Mucosa of stomach (tissue), 1 donor: ENCODE results near the gene TBL1XR1.
"Not testable (repeated sequence)": the region's sequence is repeated elsewhere in the genome, so short reads cannot be mapped to it uniquely, and the experiment has no call there.

Source experiments
- H3K27me3 ChIP-seq: one replicate; pipeline ENCODE4 v1.7.0; 2013; ENCODE audit warnings: mild to moderate bottlenecking, low read length; ENCODE audit not compliant: control insufficient read depth, insufficient read depth
- H3K36me3 ChIP-seq: one replicate; pipeline ENCODE4 v1.7.0; 2013; ENCODE audit warnings: low read length; ENCODE audit not compliant: control insufficient read depth, insufficient read depth
- H3K4me1 ChIP-seq: one replicate; pipeline ENCODE4 v1.7.0; 2013; ENCODE audit warnings: mild to moderate bottlenecking, low read length; ENCODE audit not compliant: control insufficient read depth, insufficient read depth
- H3K4me3 ChIP-seq: one replicate; pipeline ENCODE4 v1.7.0; 2013; ENCODE audit warnings: low read length
- H3K9ac ChIP-seq: one replicate; pipeline ENCODE4 v1.7.0; 2013; ENCODE audit warnings: mild to moderate bottlenecking, low read length, moderate library complexity
- H3K9me3 ChIP-seq: one replicate; pipeline ENCODE4 v1.7.0; 2013; ENCODE audit warnings: mild to moderate bottlenecking, low read length, moderate library complexity; ENCODE audit not compliant: control insufficient read depth
- donor health status: Pancreatic carcinoma.

The TBL1XR1 gene

GRCh38 chr3:177190756-177191681, 6.3 kb downstream of the TBL1XR1 start:
- H3K4me3 ChIP-seq = no peak overlapping the region

GRCh38 chr3:177190184-177190583, 7.1 kb downstream of the TBL1XR1 start:
- H3K4me1 ChIP-seq = peaks cover 16% of the 10 kb centered on the region

More at GRCh38 chr3:177190756-177191681, 6.3 kb downstream of the TBL1XR1 start:
- Histone ChIP-seq H3K9me3 (no peaks in the 10 kb centered on the region), H3K4me1 (peaks cover 16% of the 10 kb centered on the region), H3K27me3 (no peaks in the 10 kb centered on the region), H3K9ac (no peak overlapping the region), H3K36me3 (no peaks in the 10 kb centered on the region)

GRCh38 chr3:177188325-177188724, 9.0 kb downstream of the TBL1XR1 start:
- H3K4me1 ChIP-seq, H3K9ac ChIP-seq: not testable (repeated sequence)

More at GRCh38 chr3:177190184-177190583, 7.1 kb downstream of the TBL1XR1 start:
- H3K36me3 ChIP-seq, H3K27me3 ChIP-seq, H3K4me3 ChIP-seq, H3K9me3 ChIP-seq, H3K9ac ChIP-seq: not testable (repeated sequence)

GRCh38 chr3:177186306-177186705, 11.0 kb downstream of the TBL1XR1 start:
- peaks cover 1% of the 10 kb centered on the region for H3K4me1 ChIP-seq
- H3K27me3 ChIP-seq = no peaks in the 10 kb centered on the region
- no peak overlapping the region for H3K9ac ChIP-seq
- no peaks in the 10 kb centered on the region for H3K36me3 ChIP-seq
- H3K4me3 ChIP-seq = no peak overlapping the region
- no peaks in the 10 kb centered on the region for H3K9me3 ChIP-seq

More at GRCh38 chr3:177188325-177188724, 9.0 kb downstream of the TBL1XR1 start:
- H3K4me3 ChIP-seq, H3K27me3 ChIP-seq, H3K9me3 ChIP-seq, H3K36me3 ChIP-seq: not testable (repeated sequence)

DNA sequence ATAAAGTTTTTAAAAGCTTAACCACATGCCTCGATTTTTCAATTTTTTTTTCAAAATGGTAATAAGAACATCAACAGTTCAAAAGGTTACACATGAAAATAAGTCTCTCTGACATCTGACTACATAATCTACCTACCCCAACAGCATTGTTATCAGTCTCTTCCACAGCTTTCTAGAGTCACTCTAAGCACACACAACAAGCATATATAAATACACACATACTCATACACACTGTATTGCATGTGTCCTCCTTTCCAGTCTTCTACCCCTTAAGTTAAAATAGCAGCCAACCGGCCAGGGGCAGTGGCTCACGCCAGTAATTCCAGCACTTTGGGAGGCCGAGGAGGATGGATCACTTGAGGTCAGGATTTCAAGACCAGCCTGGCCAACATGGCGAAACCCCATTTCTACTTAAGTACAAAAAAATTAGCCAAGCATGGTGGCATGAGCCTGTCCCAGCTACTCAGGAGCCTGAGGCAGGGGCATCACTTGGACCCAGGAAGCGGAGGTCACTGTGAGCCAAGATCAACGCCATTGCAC, 12.2 kb downstream of the TBL1XR1 start:
- no peak overlapping the region for H3K9ac ChIP-seq
- H3K9me3 ChIP-seq = no peaks in the 10 kb centered on the region
- H3K4me1 ChIP-seq = no peaks in the 10 kb centered on the region
- H3K27me3 ChIP-seq = no peaks in the 10 kb centered on the region
- H3K4me3 ChIP-seq = no peak overlapping the region
- no peaks in the 10 kb centered on the region for H3K36me3 ChIP-seq

- H3K36me3 ChIP-seq, H3K27me3 ChIP-seq, H3K4me3 ChIP-seq, H3K9ac ChIP-seq, H3K4me1 ChIP-seq, H3K9me3 ChIP-seq: not testable (repeated sequence)
Measured at GRCh38 chr3:177184602-177185001, 12.7 kb downstream of the TBL1XR1 start.

DNA sequence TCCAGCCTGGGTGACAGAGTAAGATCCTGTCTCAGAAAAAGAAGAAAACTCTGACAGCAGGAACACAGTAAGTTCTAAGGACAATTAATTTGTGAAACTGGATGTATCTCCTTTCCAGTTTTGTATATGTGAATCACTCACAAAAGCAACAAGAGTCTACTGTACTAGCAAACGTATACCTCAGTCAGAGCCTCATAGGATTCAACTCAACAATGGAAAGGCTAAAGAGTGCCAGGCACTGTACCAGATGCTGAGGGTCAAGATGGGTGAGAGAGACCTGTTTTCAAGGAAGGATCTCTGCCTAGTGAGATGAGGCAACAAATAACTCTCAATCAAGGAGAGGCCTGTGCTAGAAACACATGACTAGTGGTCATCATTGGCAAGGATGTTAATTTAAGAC, 14.9 kb downstream of the TBL1XR1 start:
- no peaks in the 10 kb centered on the region for H3K27me3 ChIP-seq
- no peaks in the 10 kb centered on the region for H3K36me3 ChIP-seq
- no peak overlapping the region for H3K9ac ChIP-seq
- no peak overlapping the region for H3K4me3 ChIP-seq
- H3K9me3 ChIP-seq = no peaks in the 10 kb centered on the region
- H3K4me1 ChIP-seq = peaks cover 20% of the 10 kb centered on the region

- Histone ChIP-seq H3K9me3 (no peaks in the 10 kb centered on the region), H3K36me3 (no peaks in the 10 kb centered on the region), H3K4me1 (peaks cover 20% of the 10 kb centered on the region), H3K9ac (no peak overlapping the region), H3K27me3 (no peaks in the 10 kb centered on the region), H3K4me3 (no peak overlapping the region)
Measured at GRCh38 chr3:177181418-177181817, 15.9 kb downstream of the TBL1XR1 start.

DNA sequence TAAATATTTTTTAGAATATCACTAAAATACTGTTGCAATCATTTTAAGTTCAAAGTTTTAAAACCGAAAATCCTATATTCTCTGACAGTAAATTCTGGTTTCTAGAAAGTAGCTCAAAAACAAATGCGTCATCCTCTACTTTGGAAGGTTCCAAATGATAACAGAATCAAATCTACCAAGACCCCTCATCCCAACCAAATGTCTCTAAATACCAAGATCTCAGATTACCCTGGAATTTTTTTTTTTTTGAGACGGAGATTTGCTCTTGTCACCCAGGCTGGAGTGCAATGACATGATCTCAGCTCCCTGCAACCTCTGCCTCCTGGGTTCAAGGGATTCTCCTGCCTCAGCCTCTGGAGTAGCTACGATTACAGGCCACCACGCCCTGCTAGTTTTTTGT, 16.8 kb downstream of the TBL1XR1 start:
- no peak overlapping the region for H3K4me3 ChIP-seq
- no peaks in the 10 kb centered on the region for H3K9me3 ChIP-seq
- peaks cover 20% of the 10 kb centered on the region for H3K4me1 ChIP-seq
- H3K27me3 ChIP-seq = no peaks in the 10 kb centered on the region
- no peaks in the 10 kb centered on the region for H3K36me3 ChIP-seq
- H3K9ac ChIP-seq = no peak overlapping the region

- H3K4me1 ChIP-seq = peaks cover 20% of the 10 kb centered on the region
- H3K9ac ChIP-seq = no peak overlapping the region
- H3K36me3 ChIP-seq = no peaks in the 10 kb centered on the region
- H3K4me3 ChIP-seq = no peak overlapping the region
- no peaks in the 10 kb centered on the region for H3K9me3 ChIP-seq
- H3K27me3 ChIP-seq = no peaks in the 10 kb centered on the region
Measured at GRCh38 chr3:177179281-177180067, 17.8 kb downstream of the TBL1XR1 start.

DNA sequence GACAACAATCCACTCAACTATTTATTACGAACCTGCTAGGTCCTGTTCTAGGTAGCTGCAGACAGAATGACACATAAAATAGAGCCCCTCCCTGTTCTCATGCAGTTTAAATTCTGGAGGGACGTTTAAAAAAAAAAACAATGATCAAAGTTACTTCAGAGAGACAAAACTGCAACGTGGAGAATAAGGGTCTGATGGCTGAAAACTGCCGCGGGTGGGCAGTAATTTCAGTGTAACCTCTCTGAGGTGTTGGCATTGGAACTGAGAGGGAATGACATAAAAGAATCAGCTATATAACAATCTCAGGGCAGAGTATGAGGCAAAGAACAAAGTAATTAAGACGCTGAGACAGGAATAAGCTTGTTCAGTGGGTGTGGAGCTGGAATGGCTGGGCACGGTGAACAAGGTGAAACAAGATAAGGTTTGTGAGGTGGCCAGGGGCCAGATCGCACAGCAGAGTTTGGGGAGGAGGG, 19.5 kb downstream of the TBL1XR1 start:
- no peaks in the 10 kb centered on the region for H3K27me3 ChIP-seq
- H3K4me1 ChIP-seq = peaks cover 20% of the 10 kb centered on the region
- no peak overlapping the region for H3K9ac ChIP-seq
- no peaks in the 10 kb centered on the region for H3K36me3 ChIP-seq
- H3K4me3 ChIP-seq = no peak overlapping the region
- no peaks in the 10 kb centered on the region for H3K9me3 ChIP-seq
